Stimulated activated CD4-positive, alpha-beta T cell treated with anti-CD3 and anti-CD28 coated beads, Interleukin-4, amount 100 ng/mL, for 24 hours (primary cell): ENCODE data around the gene MTF1.
"Not testable (repeated sequence)": the region's sequence is repeated elsewhere in the genome, so short reads cannot be mapped to it uniquely, and the experiment has no call there.

Experiments
- DNase-seq: peaks from one replicate; pipeline ENCODE4 v3.0.0-alpha.2; 2020

The MTF1 gene

DNA sequence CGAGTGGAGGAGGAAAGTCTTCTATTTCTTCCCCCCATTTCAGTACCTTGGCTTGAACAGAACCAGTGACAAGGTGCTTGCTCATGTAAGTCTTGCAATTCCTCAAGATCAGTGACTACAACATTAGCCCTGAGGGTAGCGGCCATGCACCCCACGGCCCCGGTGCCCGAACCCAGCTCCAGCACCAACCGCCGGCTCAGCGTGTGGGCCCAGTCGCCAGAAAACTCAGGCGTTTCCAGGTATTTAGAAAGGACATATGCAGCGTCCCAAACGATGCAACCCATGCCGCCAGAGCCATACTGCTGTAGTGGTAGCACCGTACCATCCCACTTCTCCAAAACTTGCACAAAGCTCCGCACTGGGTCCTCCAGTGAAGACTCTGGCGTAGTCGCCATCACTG, 76.9 kb downstream of the MTF1 start:
- no peak for DNase-seq

DNA sequence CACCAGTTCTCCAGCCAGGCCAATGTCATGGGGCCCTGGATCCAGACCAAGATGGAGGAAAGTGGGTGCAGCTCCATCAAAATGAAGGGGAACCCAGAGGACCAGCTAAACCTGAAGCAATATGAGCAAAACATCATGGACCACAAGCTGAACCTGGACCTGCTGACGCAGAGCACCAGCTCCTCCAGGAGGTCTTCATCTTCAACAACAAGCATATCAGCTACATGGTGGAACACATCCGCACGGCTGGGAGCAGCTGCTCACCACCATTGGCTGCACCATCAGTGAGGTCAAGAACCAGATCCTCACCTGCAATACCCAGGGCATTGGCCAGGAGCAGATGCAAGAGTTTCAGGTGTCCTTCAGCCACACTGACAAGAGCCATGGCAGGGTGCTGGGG, 80.7 kb downstream of the MTF1 start:
- DNase-seq: no peak

DNA sequence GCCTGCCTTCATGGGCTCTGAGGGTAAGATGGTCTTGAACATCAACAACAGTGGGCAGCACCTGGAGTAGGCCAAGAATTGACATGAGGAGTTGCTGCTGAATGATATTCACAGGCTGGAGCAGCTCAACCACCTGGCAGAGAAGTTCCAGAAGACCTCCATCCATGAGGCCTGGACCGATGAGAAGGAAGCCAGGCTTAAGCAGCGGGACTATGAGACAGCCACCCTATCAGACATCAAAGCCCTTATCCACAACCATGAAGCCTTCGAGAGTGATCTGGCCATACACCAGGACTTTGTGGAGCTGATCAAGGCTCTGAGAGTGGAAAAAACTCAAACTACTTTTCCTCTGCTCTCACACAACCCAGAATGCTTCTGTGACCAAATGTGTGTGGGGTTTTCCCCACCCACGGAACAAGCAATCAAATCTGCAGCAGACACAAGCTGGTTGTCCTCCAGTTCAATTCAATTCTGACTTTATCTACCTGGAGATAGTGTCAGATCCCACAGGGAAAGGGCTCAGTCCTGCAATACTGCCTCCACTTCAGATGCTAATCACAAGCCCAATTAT, 82.4 kb downstream of the MTF1 start:
- DNase-seq: no peak

DNA sequence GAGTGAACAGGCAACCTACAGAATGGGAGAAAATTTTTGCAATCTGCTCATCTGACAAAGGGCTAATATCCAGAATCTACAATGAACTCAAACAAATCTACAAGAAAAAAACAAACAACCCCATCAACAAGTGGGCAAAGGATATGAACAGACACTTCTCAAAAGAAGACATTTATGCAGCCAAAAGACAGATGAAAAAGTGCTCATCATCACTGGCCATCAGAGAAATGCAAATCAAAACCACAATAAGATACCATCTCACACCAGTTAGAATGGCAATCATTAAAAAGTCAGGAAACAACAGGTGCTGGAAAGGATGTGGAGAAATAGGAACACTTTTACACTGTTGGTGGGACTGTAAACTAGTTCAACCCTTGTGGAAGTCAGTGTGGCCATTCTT, 88.0 kb downstream of the MTF1 start:
- DNase-seq: not testable (repeated sequence)

DNA sequence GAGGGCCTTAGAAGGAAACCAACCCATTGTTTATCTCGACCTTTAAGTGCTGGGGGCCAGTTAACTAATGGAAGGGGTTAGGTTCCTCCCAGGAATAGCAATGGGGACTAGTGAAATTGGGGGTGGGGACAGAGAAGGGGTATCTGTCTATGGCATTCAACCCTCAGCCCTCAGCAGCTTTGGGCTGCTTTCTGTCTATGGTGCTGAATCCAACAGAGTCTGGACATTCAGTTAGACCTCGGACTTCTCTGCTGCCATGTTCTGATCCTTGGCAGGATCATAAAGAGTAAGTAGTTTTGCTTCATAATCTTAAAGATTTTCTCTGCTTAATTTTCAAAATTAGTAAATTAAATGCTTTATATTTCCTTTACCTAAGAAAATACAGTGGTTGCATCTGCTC, 91.9 kb downstream of the MTF1 start:
- DNase-seq: no peak

DNA sequence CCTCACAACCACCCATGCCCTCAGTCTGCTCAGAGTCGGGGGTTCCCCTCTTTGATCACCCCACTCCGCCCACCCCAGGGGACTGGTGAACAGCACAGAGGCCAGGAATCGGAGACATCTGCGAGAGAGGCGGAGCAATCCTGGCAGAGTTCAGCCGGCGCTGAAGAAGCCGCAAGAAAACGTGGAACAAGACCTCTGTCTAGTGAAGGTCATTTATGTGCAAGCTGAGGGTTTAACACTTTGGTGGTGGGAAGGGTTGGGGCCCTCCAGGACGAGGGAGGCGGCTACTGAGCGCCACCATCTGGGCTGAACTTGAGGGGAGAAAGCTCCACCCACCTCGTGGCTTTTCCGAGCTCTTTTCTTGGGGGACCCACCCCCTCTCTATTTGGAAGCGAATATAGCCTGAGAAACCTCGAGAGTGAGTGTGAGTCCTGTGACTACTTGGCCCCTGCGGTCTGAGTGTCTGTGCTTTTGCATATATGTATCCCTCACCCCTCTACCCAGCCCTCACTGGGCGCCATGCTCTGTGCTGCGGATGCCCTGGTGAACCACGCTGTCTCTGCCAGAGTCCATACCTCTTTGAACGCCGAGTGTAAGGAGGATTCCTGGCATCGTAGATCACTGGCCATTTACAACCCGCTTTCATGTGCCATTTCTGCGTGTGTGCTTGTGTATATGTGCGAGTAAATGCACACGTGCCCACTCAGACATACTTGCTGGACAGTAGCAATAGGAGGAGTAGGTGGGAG, 93.3 kb downstream of the MTF1 start:
- DNase-seq: peak; percentile 20

DNA sequence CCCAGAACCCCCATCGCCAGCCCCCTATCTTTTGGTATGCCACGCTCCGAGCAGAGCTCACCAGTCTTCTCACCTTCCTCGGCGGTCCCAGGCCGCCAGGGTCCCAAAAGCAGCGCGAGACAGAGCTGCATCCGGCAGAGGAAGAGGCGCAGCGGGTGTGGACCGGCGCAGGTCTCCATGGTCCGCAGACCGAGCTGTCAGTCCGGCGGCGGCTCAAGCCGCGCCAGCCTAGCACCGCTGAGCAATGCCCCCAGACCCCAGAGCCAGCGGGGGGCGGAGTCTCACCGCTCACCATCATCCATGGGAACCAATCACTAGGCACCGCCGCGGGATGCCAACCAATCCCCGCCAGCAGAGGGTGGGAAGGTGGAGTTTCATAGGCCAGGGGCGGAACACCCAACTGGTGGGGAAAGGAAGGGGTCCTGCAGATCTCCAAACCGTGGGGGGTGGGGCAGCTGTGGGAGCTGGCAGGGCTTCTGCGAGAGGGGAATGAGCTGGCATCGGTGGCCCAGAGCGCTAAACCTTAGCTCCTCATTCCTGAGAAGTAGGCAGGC, 94.4 kb downstream of the MTF1 start, which contains the start of gene EPHA10:
Gene EPHA10, minus strand, starts transcription at position 233 of the 554 bp plus-strand sequence. Its CDS starts 54 bp downstream, at position 179.
- DNase-seq: no peak

DNA sequence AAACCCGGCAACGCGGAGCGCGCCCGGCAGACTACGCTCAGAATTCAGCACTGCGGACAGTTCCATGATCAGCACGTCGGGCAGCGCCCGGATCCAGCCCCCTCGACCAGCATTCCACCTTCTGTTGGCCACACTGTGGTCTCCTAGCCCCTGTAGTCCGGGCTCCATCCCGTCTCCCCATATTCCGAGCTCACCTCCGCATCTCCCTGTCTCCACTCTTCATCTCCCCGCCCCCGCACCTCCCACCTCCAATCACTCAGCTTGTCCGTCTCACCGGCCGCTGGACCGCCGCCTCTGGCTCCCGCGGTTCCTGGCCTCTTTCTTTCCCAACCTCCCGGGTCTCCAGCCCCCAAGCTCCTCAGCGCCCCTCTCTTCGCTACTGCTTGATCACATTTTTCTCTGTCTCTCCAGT, 95.0 kb downstream of the MTF1 start:
- DNase-seq: peak; percentile 52

DNA sequence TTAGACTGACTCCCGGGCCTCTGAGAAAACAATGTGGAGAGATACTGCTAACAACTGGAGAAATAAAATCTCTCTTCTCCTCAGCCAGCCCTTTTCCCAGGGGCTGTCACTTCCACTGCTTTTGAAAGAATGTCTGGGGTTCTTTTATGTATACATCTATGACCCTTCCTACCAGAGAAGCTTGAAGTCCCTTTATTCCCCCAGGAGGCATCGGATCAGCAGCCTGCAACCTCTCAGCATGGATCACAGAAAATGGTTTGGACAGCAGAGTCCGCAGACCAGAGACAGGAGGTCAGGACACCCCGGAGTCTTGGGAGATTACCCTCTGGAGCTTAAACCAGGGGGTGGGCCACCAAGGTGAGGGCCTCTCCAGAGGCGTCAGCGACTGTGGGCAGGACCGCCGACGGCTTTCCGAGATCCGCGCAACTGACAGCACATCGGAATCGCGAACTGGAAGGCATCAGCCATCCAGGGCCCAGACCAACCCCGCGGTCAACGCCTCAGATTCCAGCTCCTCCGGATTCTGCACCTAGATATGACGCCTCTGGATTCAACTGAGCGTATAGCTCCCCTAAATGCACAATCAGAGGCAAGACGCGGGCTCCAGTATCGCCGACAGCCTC, 95.5 kb downstream of the MTF1 start:
- no peak for DNase-seq

DNA sequence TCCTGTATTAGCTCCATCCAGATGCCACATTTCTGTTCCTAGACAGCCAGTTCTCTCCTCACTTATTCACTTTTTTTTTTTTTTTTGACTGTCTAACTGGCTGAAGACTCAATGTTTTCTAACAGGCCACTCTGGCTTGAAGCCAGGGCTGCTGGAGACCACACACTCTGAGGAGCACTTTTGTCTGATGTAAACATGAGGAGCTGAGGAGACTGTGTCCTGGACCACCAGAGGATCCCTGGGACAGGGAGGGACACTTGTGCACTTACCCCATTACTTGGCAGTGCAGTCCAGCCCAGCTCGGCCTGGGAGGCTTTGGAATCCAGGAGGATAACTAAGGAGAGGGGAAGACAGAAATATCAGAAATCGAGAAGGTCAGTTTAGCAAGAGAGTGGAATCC, 96.9 kb downstream of the MTF1 start:
- no peak for DNase-seq

DNA sequence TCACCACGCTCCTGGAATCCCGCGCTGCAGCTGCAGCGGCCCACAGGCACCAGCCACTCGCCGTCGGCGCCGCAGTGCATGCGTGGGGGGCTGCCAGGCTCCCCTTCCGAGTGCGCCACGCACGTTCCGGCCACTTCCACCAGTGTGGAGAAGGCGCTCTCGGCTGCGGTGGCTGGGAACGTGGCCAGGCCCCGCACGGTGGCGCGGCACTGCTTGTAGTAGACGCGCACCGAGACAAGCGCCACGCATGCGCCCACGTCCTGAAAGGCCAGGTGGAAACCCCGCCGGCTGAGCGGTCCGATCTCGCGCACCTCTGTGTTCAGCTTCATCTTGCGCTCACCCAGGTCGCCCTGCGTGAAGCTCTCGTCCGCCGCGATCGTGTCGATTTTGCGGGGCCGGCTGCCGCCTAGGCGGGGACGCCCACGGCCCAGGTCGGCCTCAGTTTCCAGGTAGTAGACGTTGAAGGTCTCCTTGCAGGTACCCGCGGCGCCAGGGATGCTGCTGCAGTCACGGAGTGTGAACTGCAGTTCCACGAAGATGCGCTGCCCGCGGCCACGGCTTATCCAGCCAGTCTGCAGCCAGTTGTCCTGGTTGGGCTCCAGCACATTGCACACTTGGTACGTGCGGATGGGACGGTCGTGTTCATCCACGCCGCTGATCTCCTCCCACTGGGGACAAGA, 97.8 kb downstream of the MTF1 start:
- DNase-seq: no peak
